22Rv1 (cell line): ENCODE measurements around the gene DBI.

Experiments
- ZFX ChIP-seq: fragments of 450-650 bp; IDR thresholded peaks from 2 replicates; pipeline ENCODE4 v1.6.1; 2017; ENCODE audit warnings: antibody characterized with exemption, borderline replicate concordance
- TF ChIP-seq, protein P1 (sequence below): fragments of 450-650 bp; IDR thresholded peaks from 2 replicates; pipeline ENCODE4 v1.5.1; 2017; ENCODE audit warnings: mild to moderate bottlenecking

DNA sequence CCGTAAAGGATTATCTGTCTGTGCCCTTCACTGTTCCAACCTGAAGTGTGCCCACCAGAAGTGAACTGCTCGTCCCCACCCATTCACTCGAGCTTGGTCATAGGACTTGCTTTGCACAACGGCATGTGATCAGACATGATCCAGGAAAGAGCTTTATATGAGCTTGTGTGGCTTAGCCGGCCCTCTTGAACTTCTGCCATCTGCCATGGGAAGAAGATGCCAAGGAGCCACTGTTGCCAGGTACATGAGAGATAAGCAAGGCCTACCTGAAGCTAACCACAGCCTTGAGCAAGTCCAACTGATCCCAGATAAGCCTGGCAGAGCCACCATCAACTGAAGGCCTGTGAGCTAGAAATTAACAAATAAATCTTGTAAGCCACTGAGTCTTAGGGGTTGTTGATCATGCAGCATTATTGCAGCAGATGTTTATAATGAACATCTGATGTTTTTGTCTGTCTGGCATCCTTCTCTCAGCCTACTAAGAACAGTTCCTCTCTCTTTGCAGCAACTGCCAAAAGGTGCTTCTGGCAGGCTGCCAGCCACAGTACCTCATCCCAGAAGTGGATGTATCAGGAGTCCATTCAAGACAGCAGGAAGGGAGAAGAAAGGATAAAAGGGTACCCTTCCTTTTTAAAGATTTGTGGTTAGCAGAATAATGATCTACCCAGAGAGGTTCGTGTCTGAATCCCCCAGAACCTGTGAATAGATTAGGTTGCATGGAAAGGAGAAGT, 16.8 kb downstream of the DBI start:
- TF ChIP-seq, protein P1, sequence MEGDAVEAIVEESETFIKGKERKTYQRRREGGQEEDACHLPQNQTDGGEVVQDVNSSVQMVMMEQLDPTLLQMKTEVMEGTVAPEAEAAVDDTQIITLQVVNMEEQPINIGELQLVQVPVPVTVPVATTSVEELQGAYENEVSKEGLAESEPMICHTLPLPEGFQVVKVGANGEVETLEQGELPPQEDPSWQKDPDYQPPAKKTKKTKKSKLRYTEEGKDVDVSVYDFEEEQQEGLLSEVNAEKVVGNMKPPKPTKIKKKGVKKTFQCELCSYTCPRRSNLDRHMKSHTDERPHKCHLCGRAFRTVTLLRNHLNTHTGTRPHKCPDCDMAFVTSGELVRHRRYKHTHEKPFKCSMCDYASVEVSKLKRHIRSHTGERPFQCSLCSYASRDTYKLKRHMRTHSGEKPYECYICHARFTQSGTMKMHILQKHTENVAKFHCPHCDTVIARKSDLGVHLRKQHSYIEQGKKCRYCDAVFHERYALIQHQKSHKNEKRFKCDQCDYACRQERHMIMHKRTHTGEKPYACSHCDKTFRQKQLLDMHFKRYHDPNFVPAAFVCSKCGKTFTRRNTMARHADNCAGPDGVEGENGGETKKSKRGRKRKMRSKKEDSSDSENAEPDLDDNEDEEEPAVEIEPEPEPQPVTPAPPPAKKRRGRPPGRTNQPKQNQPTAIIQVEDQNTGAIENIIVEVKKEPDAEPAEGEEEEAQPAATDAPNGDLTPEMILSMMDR = no peak
- no peak for TF ChIP-seq ZFX
